ENCODE measurements around the gene PXMP4. TPM values are rescaled to one million over a fixed set of nuclear protein-coding genes. Genes with fewer than 3 reads are reported as not detected.
"Not testable (repeated sequence)": the region's sequence is repeated elsewhere in the genome, so short reads cannot be mapped to it uniquely, and the experiment has no call there.

Gene PXMP4
- total RNA-seq, 1 experiment from 2014 or later, result 5.5 TPM

DNA sequence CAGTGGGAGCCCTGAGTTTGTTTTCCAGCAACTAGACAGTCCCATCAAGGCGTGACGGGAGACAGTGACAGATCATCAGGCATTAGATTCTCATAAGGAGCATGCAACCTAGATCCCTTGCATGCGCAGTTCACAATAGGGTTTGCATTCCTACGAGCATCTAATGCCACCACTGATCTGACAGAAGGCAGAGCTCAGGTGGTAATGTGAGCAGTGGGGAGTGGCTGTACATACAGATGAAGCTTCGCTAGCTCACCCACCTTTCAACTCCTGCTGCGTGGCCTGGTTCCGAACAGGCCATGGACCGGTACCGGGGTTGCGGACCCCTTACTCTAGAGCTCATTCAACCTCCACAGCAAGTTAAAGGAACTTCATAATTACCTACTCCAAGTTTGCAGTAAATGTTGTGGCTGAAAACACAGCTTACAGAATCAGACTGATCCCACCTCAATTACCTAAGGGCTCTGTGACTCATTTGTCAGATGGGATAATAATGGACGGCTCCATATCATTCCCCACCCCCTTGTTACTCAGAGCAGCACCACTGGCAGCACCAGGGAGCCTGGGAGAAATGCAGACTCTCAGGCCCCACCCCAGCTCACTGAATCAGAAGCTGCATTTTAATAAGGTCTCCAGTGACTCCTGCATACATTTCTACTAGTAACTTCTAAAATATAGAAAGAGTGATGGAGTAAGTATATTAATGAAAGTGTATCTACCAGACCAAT is 15.7 kb downstream of the PXMP4 start:
- peak; percentile 41 for DNase-seq (ENCODE audit: low read depth)

DNA sequence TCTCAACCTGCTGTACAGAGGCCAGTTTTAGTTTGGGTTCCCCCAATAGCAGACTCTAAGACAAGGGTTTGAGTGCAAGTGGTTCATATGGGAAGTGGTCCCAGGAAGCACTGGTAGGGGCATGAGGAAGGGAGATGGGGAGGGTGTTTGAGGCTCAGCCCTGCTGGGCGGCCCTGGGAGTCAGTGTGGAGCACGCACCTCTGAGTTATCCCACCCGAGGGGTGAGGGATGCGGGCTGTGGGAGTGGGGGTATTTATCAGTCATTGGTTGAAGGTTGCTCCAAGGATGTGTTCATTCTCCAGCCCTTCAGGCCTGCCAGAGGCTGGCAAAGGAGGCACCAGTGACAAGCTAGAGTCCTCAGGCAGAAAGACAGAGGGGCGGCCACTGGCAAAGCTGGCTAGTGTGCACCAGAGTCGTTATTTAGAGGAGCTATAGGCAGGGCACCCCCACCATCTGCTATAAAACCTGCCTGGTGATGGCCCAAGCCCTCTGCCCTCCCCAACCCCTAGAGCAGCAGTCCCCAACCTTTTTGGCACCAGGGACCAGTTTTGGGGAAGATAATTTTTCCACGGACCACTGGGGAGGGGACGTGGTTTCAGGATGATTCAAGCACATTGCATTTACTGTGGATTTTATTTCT is 16.5 kb downstream of the PXMP4 start:
- no peak for DNase-seq (ENCODE audit: low read depth)

GRCh38 chr20:33702861-33703260 is 17.2 kb downstream of the PXMP4 start:
- DNase-seq (ENCODE audit: low read depth), result no peak

DNA sequence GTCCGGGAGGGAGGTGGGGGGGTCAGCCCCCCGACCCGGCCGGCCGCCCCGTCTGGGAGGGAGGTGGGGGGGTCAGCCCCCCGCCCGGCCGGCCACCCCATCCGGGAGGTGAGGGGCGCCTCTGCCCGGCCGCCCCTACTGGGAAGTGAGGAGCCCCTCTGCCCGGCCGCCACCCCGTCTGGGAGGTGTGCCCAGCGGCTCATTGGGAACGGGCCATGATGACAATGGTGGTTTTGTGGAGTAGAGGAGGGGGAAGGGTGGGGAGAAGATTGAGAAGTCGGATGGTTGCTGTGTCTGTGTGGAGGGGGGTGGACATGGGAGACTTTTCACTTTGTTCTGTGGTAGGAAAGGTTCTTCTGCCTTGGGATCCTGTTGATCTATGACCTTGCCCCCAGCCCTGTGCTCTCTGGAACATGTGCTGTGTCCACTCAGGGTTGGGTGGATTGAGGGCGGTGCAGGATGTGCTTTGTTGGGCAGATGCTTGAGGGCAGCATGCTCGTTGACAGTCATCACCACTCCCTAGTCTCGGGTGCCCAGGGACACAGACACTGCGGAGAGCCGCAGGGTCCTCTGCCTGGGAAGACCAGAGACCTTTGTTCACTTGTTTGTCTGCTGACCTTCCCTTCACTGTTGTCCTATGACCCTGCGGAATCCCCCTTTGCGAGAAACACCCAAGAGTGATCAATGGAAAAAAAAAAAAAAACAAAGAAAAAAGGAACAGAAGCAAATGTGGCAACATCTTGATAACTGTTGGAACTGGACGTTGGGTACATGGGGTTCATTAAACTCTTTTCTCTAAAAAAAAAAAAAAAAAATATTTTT is 18.3 kb downstream of the PXMP4 start:
- no peak for DNase-seq (ENCODE audit: low read depth)

- not testable (repeated sequence) for DNase-seq (ENCODE audit: low read depth)
Measured at GRCh38 chr20:33700696-33701441, 19.2 kb downstream of the PXMP4 start.

GRCh38 chr20:33698966-33699365 is 21.1 kb downstream of the PXMP4 start:
- DNase-seq (ENCODE audit: low read depth), result not testable (repeated sequence)

DNA sequence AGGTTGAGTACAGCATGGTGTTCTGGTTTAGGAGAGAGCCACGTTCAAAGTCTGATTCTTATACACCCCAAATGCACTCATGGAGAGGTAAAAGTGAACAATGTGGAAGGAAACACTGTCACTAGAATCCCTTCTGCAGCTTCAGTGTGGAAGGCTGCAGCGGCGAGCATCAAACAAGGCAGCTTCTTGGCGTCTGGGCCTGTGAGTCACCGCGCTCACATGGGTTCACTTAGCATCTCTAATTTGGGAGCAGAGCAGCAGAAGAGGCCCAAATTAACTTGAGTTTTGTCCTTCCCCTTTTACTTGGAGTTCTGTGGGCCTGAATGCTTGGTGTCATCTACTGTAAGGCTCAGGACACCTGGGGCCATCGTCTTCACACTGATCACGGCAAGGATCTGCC is 23.0 kb downstream of the PXMP4 start:
- peak; percentile 26 for DNase-seq (ENCODE audit: low read depth)

DNA sequence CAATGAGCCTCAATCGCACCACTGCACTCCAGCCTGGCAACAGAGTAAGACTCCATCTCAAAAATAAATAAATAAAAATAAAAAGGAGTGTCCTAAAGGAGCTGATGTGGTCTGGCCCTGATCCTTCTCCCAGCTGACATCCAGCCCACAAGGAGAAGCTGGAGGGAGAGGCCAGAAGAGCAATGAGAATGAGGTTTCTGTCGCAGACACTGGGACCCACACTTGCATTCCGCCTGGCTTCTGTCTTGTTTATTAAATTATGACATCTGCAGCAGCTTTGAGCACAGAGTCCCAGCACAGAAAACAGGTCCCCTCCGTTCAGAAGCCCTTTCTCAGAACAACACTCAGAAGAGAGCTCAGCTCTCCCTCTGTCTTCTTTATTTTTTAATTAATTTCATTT is 23.7 kb downstream of the PXMP4 start:
- no peak for DNase-seq (ENCODE audit: low read depth)

- DNase-seq (ENCODE audit: low read depth), result no peak
Measured at GRCh38 chr20:33694639-33695012, 25.5 kb downstream of the PXMP4 start.

GRCh38 chr20:33693741-33694638 is 26.1 kb downstream of the PXMP4 start:
- DNase-seq (ENCODE audit: low read depth), result no peak

DNA sequence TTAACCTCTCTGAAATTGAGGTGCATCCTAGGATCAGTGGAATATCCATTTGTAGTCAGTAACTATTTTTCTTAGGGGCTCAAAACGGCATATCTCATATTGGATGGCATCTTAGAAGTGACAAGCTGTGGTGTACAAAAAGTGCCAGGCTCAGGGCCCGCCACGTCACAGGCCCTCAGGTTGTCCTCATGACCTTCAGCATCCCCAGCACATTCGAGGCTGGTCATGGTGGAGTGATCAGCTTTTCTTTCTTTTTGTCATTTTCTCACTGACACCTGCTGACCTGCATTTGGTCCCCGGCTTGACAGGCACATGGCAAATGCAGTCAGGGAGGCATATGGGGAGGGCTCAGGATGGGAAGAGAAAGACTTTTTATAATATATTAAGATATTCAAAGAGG is 26.8 kb downstream of the PXMP4 start:
- no peak for DNase-seq (ENCODE audit: low read depth)

DNA sequence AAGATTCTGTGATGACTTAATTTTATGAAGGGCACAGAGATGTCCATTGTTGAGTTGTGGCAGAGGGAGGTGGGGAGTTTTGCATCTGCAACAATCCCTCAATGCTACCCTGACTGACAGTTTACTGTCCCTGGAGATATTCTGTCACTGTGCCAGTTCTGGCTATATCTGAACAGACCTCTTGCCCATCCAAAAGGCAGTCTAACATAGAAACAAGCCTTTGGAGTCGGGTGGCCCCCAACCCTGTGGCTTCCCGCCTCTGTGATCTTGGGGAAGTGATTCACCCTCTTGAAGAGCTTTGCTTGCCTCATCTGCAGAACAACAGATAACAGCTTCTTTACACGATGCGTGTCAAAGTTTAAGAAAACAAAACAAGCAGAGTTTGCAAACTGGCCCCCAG is 30.1 kb downstream of the PXMP4 start:
- DNase-seq (ENCODE audit: low read depth), result peak; percentile 85

- DNase-seq (ENCODE audit: low read depth), result no peak
Measured at GRCh38 chr20:33689493-33689892, 30.6 kb downstream of the PXMP4 start.

GRCh38 chr20:33688938-33689424 is 31.1 kb downstream of the PXMP4 start:
- no peak for DNase-seq (ENCODE audit: low read depth)

DNA sequence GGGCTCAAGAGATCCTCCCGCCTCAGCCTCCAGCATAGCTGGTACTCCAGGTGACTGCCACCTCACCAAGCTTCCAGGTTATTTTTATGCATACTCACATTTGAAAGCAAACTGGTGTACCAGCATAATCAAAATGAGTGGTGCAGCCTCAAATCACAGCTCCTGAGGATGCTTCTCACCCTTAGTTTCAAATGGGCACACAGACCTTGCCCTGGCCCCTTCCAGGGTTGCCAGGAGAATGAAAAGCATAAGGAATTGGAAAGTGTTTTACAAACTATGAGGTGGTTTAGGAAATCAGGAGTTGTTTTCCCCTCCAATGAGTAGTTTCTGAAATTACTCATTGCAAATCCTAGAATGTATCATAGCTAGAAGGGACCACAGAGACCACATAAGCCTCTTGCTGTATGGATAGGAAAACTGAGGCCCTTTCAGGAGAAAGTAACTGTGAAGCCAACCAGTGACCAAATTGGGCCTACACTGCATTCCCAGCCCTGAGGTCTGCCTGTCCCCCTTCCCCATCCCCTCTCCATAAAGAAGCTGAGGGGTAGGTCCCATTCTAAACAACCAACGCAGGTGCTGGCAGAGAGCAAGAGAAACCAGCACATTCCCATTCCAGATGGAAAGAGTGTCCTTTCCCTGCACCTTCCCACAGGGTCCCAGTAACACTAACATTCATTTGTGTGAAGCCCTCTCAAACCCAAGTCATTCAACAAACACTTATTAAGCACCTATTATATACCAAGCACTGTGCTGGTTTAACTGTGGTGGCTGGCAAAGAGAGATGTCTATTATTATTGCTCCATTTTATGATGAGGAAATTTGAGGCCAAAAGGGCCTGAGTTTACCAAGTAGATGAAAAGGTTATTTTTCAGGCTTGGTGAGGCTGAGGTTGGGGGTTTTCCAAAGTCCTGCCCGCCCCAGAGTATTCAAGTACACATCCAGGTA is 31.8 kb downstream of the PXMP4 start:
- no peak for DNase-seq (ENCODE audit: low read depth)

DNA sequence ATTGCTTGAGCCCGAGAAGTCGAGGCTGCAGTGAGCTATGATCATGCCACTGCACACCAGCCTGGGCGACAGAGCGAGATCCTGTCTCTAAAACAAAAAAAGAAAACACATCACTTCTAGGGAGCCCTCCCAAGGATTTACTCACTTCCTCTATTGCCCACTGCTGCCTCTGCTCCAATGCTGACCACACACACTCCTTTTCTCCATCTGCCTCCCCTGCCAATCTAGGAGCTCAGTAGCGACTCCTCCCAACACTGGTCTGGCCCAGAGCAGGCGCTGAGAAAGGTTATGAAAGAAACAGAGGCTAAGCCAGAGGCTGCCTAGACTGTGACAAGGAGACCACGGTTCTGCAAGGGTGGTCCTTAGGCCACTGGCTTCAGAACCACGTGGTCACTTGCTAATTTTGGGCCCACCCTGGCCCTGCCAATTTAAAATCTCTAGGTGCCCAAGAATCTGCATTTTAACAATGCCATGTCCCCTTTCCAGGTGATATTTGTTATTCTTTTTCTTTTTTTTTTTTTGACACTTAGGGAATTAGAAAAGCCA is 32.7 kb downstream of the PXMP4 start:
- DNase-seq (ENCODE audit: low read depth), result peak; percentile 60

DNA sequence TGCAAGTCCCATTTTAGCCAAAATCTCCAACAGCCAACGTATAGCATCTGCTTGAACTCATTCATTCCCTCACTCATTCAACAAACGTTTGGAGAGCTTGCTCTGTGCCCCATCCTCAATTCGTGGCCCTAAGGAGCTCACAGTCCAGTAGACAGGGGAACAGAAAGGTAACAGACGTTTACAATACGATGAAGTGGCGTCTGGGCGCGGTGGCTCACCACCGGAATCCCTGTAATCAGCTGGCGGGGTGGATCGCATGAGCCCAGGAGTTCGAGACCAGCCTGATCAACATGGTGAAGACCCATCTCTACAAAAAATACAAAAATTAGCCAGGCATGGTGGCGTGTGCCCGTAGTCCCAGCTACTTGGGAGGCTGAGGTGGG is 33.1 kb downstream of the PXMP4 start:
- no peak for DNase-seq (ENCODE audit: low read depth)

GRCh38 chr20:33686100-33686983 is 33.8 kb downstream of the PXMP4 start, which contains the start of gene E2F1:
E2F1 (minus strand) TSS chr20:33686385; CDS start chr20:33686264, 121 bp downstream.
- peak; percentile 92 for DNase-seq (ENCODE audit: low read depth)

All from LHCN-M2 (cell line).